HepG2 (cell line): ENCODE measurements around the gene MAB21L4. TPM values are rescaled to one million over a fixed set of nuclear protein-coding genes. Genes with fewer than 3 reads are reported as not detected.
A peak's percentile ranks its signal among the peaks of the same experiment; 100 is the strongest.

Experiments used
- ADNP ChIP-seq: sonication (generic); formaldehyde crosslinking; IDR thresholded peaks from 2 replicates; pipeline ENCODE4 v1.4.0; 2020; ENCODE audit warnings: missing genetic modification reagents
- MXD4 ChIP-seq: IDR thresholded peaks from 2 replicates; pipeline ENCODE4 v1.6.1; 2016; ENCODE audit warnings: mild to moderate bottlenecking, missing biosample characterization, missing genetic modification reagents
- PITX1 ChIP-seq: sonication (generic); formaldehyde crosslinking; IDR thresholded peaks from 2 replicates; pipeline ENCODE4 v1.5.1; 2020; ENCODE audit warnings: mild to moderate bottlenecking, missing genetic modification reagents
- POLR2AphosphoS2 ChIP-seq: IDR thresholded peaks from 2 replicates; pipeline ENCODE4 v1.6.1; 2011; ENCODE audit warnings: low read depth, low read length, improper control_type of control experiment
- SAP130 ChIP-seq: IDR thresholded peaks from 2 replicates; pipeline ENCODE4 v1.6.1; 2016; ENCODE audit warnings: low read depth
- SMAD9 ChIP-seq: sonication (generic); formaldehyde crosslinking; IDR thresholded peaks from 2 replicates; pipeline ENCODE4 v1.5.1; 2020; ENCODE audit warnings: mild to moderate bottlenecking, missing genetic modification reagents
- SNAPC4 ChIP-seq: sonication (generic); formaldehyde crosslinking; IDR thresholded peaks from 2 replicates; pipeline ENCODE4 v1.4.0; 2020; ENCODE audit warnings: mild to moderate bottlenecking, missing genetic modification reagents
- ZBTB2 ChIP-seq: sonication (generic); formaldehyde crosslinking; IDR thresholded peaks from 2 replicates; pipeline ENCODE4 v1.8.0; 2022; ENCODE audit warnings: low read depth, missing genetic modification reagents
- ZBTB20 ChIP-seq: sonication (generic); formaldehyde crosslinking; IDR thresholded peaks from 2 replicates; pipeline ENCODE4 v1.8.1; 2023; ENCODE audit warnings: missing genetic modification reagents, low read depth, mild to moderate bottlenecking, borderline replicate concordance
- ZNF616 ChIP-seq: sonication (generic); formaldehyde crosslinking; IDR thresholded peaks from 2 replicates; pipeline ENCODE4 v1.5.0; 2020; ENCODE audit warnings: low read depth, mild to moderate bottlenecking, missing genetic modification reagents
- ZNF672 ChIP-seq: sonication (generic); formaldehyde crosslinking; IDR thresholded peaks from 2 replicates; pipeline ENCODE4 v1.8.1; 2022; ENCODE audit warnings: missing genetic modification reagents
- ZNF674 ChIP-seq: sonication (generic); formaldehyde crosslinking; IDR thresholded peaks from 2 replicates; pipeline ENCODE4 v1.5.0; 2020; ENCODE audit warnings: low read depth, mild to moderate bottlenecking, missing genetic modification reagents
- polyA plus RNA-seq, 8 experiments: library from polyadenylated mRNA; depleted of rRNA in 3 of 8; stranded (reverse) in 7 of 8; unstranded in 1 of 8; fragments of >200 nt; fragmentation: Illumina TruSeq in 4 of 8; extraction: Trizol in 4 of 8; gene quantifications; 2 replicates each; pipeline versions ENCODE4 v1.2.1 to v1.2.3, GENCODE V29; 2011 to 2016; ENCODE audit warnings: low read depth in 4 of 8, missing spikeins in 1 of 8, mixed read lengths in 1 of 8; ENCODE audit not compliant: insufficient read depth in 1 of 8
- total RNA-seq, 5 experiments: library from RNA; depleted of rRNA; stranded (reverse); fragments of >200 nt; fragmentation: Illumina TruSeq; extraction: Trizol; gene quantifications; 2 replicates each; pipeline ENCODE4 v1.2.3, GENCODE V29; 2016; ENCODE audit warnings: low read depth in 1 of 5
- TF ChIP-seq, protein P1 (sequence below), 2 experiments: IDR thresholded peaks; 2 replicates each; pipeline ENCODE4 v1.6.1; 2011 to 2012; ENCODE audit warnings: low read length in 2 of 2, borderline replicate concordance in 1 of 2, low read depth in 1 of 2, mild to moderate bottlenecking in 1 of 2, moderate library complexity in 1 of 2
- TF ChIP-seq, protein P2 (sequence below): conservative IDR thresholded peaks from 2 replicates; pipeline ENCODE4 v1.6.1; 2018; ENCODE audit warnings: missing genetic modification reagents
- TF ChIP-seq, protein P3 (sequence below): sonication (generic); formaldehyde crosslinking; IDR thresholded peaks from 2 replicates; pipeline ENCODE4 v1.5.0; 2020; ENCODE audit warnings: missing genetic modification reagents, mild to moderate bottlenecking, borderline replicate concordance

MAB21L4 gene
- total and polyA plus RNA-seq, 2 of the 13 experiments (the other 11 are each of a cell fraction or from before 2014, with no cell fraction given), result 3.0 to 14.0 TPM

- TF ChIP-seq, protein P1, sequence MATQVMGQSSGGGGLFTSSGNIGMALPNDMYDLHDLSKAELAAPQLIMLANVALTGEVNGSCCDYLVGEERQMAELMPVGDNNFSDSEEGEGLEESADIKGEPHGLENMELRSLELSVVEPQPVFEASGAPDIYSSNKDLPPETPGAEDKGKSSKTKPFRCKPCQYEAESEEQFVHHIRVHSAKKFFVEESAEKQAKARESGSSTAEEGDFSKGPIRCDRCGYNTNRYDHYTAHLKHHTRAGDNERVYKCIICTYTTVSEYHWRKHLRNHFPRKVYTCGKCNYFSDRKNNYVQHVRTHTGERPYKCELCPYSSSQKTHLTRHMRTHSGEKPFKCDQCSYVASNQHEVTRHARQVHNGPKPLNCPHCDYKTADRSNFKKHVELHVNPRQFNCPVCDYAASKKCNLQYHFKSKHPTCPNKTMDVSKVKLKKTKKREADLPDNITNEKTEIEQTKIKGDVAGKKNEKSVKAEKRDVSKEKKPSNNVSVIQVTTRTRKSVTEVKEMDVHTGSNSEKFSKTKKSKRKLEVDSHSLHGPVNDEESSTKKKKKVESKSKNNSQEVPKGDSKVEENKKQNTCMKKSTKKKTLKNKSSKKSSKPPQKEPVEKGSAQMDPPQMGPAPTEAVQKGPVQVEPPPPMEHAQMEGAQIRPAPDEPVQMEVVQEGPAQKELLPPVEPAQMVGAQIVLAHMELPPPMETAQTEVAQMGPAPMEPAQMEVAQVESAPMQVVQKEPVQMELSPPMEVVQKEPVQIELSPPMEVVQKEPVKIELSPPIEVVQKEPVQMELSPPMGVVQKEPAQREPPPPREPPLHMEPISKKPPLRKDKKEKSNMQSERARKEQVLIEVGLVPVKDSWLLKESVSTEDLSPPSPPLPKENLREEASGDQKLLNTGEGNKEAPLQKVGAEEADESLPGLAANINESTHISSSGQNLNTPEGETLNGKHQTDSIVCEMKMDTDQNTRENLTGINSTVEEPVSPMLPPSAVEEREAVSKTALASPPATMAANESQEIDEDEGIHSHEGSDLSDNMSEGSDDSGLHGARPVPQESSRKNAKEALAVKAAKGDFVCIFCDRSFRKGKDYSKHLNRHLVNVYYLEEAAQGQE (IDR thresholded peaks at IDR 0.05; ENCODE audit: borderline replicate concordance in 1 of 2, low read depth in 1 of 2, low read length in 2 of 2), result peak in 1 of 2 experiments; percentile 62; a peak in 1 of 4 replicates
- peak; percentile 18; the same call in 1 of the 2 replicates for TF ChIP-seq ZNF674
- TF ChIP-seq, protein P2, sequence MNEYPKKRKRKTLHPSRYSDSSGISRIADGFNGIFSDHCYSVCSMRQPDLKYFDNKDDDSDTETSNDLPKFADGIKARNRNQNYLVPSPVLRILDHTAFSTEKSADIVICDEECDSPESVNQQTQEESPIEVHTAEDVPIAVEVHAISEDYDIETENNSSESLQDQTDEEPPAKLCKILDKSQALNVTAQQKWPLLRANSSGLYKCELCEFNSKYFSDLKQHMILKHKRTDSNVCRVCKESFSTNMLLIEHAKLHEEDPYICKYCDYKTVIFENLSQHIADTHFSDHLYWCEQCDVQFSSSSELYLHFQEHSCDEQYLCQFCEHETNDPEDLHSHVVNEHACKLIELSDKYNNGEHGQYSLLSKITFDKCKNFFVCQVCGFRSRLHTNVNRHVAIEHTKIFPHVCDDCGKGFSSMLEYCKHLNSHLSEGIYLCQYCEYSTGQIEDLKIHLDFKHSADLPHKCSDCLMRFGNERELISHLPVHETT (CRISPR knock-in tag), result peak; percentile 80; the same call in 1 of the 2 replicates
- no peak for TF ChIP-seq ADNP (CRISPR knock-in tag)
- TF ChIP-seq, protein P3, sequence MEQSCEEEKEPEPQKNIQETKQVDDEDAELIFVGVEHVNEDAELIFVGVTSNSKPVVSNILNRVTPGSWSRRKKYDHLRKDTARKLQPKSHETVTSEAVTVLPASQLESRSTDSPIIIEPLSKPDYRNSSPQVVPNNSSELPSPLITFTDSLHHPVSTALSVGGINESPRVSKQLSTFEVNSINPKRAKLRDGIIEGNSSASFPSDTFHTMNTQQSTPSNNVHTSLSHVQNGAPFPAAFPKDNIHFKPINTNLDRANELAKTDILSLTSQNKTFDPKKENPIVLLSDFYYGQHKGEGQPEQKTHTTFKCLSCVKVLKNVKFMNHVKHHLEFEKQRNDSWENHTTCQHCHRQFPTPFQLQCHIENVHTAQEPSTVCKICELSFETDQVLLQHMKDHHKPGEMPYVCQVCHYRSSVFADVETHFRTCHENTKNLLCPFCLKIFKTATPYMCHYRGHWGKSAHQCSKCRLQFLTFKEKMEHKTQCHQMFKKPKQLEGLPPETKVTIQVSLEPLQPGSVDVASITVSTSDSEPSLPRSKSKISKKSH, result no peak; the same call in 1 of the 2 replicates
- no peak for TF ChIP-seq SMAD9 (CRISPR knock-in tag)
- no peak for TF ChIP-seq ZBTB2 (CRISPR knock-in tag)
- peak; percentile 86 for TF ChIP-seq MXD4
- TF ChIP-seq SAP130, result peak; percentile 90
- TF ChIP-seq POLR2AphosphoS2, result no peak
- peak; percentile 76; the same call in 1 of the 2 replicates for TF ChIP-seq ZBTB20 (CRISPR knock-in tag)
- TF ChIP-seq ZNF672, result no peak
- TF ChIP-seq ZNF616 (CRISPR knock-in tag), result peak; percentile 70; the same call in 1 of the 2 replicates
- TF ChIP-seq SNAPC4 (CRISPR knock-in tag), result 0 out of 2 replicates have a peak, but pooled peaks have one; percentile 84
- peak; percentile 86 for TF ChIP-seq PITX1 (CRISPR knock-in tag)
These were observed 19.3 kb downstream of the MAB21L4 start (continued) for GRCh38 chr2:240876475-240877251.
